Neural cell (in vitro differentiated cells): Measurements from ENCODE around the gene TUBGCP2.

Experiments used
- EP300 ChIP-seq: fragments of 450-650 bp; conservative IDR thresholded peaks from 2 replicates; pipeline ENCODE4 v1.6.1; 2014; ENCODE audit warnings: antibody characterized with exemption, mild to moderate bottlenecking, moderate library complexity; ENCODE audit not compliant: poor library complexity, severe bottlenecking
- EZH2 ChIP-seq: fragments of 200-600, 300-800 bp; shearing (Covaris generic), sonication (generic); IDR thresholded peaks from 2 replicates; pipeline ENCODE4 v1.6.1; 2014; ENCODE audit warnings: antibody characterized with exemption, low read length, borderline replicate concordance, mild to moderate bottlenecking; ENCODE audit not compliant: insufficient read depth, poor library complexity, severe bottlenecking
- MXI1 ChIP-seq: fragments of 450-650 bp; conservative IDR thresholded peaks from 2 replicates; pipeline ENCODE4 v1.6.1; 2014; ENCODE audit warnings: antibody characterized with exemption, mild to moderate bottlenecking; ENCODE audit not compliant: poor library complexity, severe bottlenecking
- POLR2AphosphoS5 ChIP-seq: IDR thresholded peaks from 2 replicates; pipeline ENCODE4 v1.6.1; 2012
- RAD21 ChIP-seq: fragments of 450-650 bp; conservative IDR thresholded peaks from 2 replicates; pipeline ENCODE4 v1.6.1; 2014; ENCODE audit warnings: antibody characterized with exemption, mild to moderate bottlenecking, moderate library complexity
- REST ChIP-seq: IDR thresholded peaks from 2 replicates; pipeline ENCODE4 v1.6.1; 2012; ENCODE audit warnings: borderline replicate concordance
- TF ChIP-seq, protein P1 (sequence below): fragments of 450-650 bp; IDR thresholded peaks from 2 replicates; pipeline ENCODE4 v1.5.1; 2014; ENCODE audit warnings: antibody characterized with exemption, mild to moderate bottlenecking, moderate library complexity; ENCODE audit not compliant: poor library complexity, severe bottlenecking

DNA sequence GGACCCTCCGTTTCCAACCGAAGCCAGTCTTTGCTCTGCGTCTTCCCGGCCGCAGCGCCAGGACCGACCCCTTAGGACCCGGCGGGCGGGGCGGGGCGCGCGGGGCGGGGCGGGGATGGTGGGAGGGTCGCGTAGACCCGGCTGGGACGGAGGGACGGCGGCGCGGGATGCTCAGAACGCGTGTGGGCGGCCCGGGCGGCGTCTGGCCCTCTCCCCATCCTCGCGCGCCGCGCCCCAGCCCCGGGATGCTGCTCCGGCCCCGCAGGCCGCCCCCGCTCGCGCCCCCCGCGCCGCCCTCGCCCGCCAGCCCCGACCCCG is 78.7 kb downstream of the TUBGCP2 start, which contains the start of gene UTF1:
- TF ChIP-seq, protein P1, sequence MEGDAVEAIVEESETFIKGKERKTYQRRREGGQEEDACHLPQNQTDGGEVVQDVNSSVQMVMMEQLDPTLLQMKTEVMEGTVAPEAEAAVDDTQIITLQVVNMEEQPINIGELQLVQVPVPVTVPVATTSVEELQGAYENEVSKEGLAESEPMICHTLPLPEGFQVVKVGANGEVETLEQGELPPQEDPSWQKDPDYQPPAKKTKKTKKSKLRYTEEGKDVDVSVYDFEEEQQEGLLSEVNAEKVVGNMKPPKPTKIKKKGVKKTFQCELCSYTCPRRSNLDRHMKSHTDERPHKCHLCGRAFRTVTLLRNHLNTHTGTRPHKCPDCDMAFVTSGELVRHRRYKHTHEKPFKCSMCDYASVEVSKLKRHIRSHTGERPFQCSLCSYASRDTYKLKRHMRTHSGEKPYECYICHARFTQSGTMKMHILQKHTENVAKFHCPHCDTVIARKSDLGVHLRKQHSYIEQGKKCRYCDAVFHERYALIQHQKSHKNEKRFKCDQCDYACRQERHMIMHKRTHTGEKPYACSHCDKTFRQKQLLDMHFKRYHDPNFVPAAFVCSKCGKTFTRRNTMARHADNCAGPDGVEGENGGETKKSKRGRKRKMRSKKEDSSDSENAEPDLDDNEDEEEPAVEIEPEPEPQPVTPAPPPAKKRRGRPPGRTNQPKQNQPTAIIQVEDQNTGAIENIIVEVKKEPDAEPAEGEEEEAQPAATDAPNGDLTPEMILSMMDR: no peak
- TF ChIP-seq POLR2AphosphoS5 (no peak), EZH2 (no peak), REST (no peak), RAD21 (no peak), MXI1 (no peak), EP300 (no peak)
